Spinal cord (tissue), 10 donors: ENCODE data around the gene PDF. TPM values are rescaled to one million over a fixed set of nuclear protein-coding genes. Genes with fewer than 3 reads are reported as not detected.
"Not testable (repeated sequence)": the region's sequence is repeated elsewhere in the genome, so short reads cannot be mapped to it uniquely, and the experiment has no call there.

Experiments used
- DNase-seq, 6 donors: peaks; one replicate each; pipeline versions ENCODE4 v3.0.0 to v3.0.0-alpha.2; 2013 to 2015; ENCODE audit warnings: low spot score in 6 of 6, low read depth in 4 of 6
- H3K27ac ChIP-seq: one replicate; pipeline ENCODE4 v1.5.1; 2013; ENCODE audit warnings: low read depth, low read length, control low read depth
- H3K27me3 ChIP-seq: one replicate; pipeline ENCODE4 v1.6.1; 2013; ENCODE audit warnings: low read length; ENCODE audit not compliant: control insufficient read depth, insufficient read depth
- H3K36me3 ChIP-seq: one replicate; pipeline ENCODE4 v1.6.1; 2013; ENCODE audit warnings: low read length; ENCODE audit not compliant: control insufficient read depth, insufficient read depth
- H3K4me1 ChIP-seq: one replicate; pipeline ENCODE4 v1.6.1; 2013; ENCODE audit warnings: low read length; ENCODE audit not compliant: control insufficient read depth, insufficient read depth
- H3K4me3 ChIP-seq: one replicate; pipeline ENCODE4 v1.5.1; 2013; ENCODE audit warnings: low read depth, low read length, control low read depth
- H3K9me3 ChIP-seq: one replicate; pipeline ENCODE4 v1.6.1; 2013; ENCODE audit warnings: low read length; ENCODE audit not compliant: control insufficient read depth, insufficient read depth
- WGBS: methylation state at CpG from one replicate; pipeline ENCODE4 v1.1.5; 2013; ENCODE audit warnings: missing lambda C conversion rate; ENCODE audit not compliant: insufficient coverage; 5-methylcytosine and 5-hydroxymethylcytosine counted together
- polyA plus RNA-seq, 2 donors: library from polyadenylated mRNA; unstranded; fragments of 120-200 nt; gene quantifications; one replicate each; pipeline ENCODE4 v1.2.1, GENCODE V29; 2013; ENCODE audit not compliant: insufficient read length in 2 of 2
- total RNA-seq, 2 donors: library from RNA; depleted of rRNA in 1 of 2; stranded (reverse); fragments of 120-200 nt in 1 of 2; fragments of >200 nt in 1 of 2; gene quantifications; one replicate each; pipeline versions ENCODE4 v1.2.3 to v1.2.4, GENCODE V29; 2013 to 2014
- donor health status: healthy.

PDF gene
- total and polyA plus RNA-seq, 4 donors, result 4.1 to 9.4 (median 7.2) TPM

DNA sequence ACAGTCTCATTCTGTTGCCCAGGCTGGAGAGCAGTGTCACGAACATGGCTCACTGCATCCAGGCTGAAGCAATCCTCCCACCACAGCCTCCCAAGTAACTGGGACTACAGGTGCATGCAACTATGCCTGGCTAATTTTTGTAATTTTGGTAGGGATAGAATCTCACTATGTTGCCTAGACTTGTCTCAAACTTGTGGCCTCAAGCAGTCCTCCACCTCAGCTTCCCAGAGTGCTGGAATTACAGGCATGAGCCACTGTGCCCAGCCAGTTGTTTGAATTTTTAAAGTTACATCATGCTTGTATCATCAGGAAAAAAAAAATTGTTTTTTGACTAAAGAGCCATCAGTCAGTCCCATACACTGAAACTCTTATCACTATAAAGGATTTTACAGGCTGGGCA is 36.3 kb downstream of the PDF start:
- Histone ChIP-seq H3K4me1 (no peaks in the 10 kb centered on the region), H3K9me3 (no peaks in the 10 kb centered on the region), H3K27ac (no peak overlapping the region), H3K27me3 (no peaks in the 10 kb centered on the region), H3K36me3 (peaks cover 2% of the 10 kb centered on the region), H3K4me3 (no peak overlapping the region)
- WGBS, result no CpG with 5 or more reads among the region's 1 CpG
- DNase-seq, result no peak

DNA sequence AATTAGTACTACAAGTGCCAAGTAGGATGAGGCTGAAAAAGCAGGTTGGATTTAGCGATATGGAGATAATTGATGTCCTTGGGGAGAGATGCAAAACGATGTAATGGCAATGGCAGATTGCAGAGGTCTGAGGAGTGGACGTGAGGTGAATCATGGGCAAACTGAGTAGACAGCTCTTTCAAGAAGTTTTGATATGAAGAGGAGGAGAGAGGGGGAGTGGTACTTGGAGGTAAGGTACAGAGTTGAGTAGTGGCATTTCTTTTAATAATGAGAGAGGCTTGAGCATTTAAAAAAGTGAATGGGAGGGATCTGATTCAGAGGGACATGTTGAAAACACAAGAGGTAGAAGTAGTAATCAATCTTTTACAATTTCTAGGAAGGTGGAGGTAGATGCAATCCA is 37.0 kb downstream of the PDF start:
- WGBS, result 53% methylated on average over 3 of the region's 3 CpGs

GRCh38 chr16:69291657-69292056 is 38.7 kb downstream of the PDF start:
- H3K4me1 ChIP-seq, H3K27ac ChIP-seq, H3K4me3 ChIP-seq, DNase-seq, H3K36me3 ChIP-seq, H3K27me3 ChIP-seq, H3K9me3 ChIP-seq: not testable (repeated sequence)
- 96% methylated on average over 5 of the region's 9 CpGs for WGBS

More for the DNA sequence above, 37.0 kb downstream of the PDF start:
- Histone ChIP-seq H3K36me3 (no peaks in the 10 kb centered on the region), H3K4me1 (no peaks in the 10 kb centered on the region), H3K9me3 (no peaks in the 10 kb centered on the region), H3K27ac (no peak overlapping the region), H3K27me3 (no peaks in the 10 kb centered on the region), H3K4me3 (no peak overlapping the region)
- DNase-seq, result peak in 1 of 6 donors; percentile 5

- H3K36me3 ChIP-seq, result peaks cover 8% of the 10 kb centered on the region
- 89% methylated on average over 8 of the region's 13 CpGs for WGBS
- no peak overlapping the region for H3K4me3 ChIP-seq
- H3K27me3 ChIP-seq, result no peaks in the 10 kb centered on the region
- no peak overlapping the region for H3K27ac ChIP-seq
- no peaks in the 10 kb centered on the region for H3K4me1 ChIP-seq
- H3K9me3 ChIP-seq, result no peaks in the 10 kb centered on the region
- peak in 5 of 6 donors; percentile 55 to 94 (median 76) for DNase-seq
Measured at GRCh38 chr16:69286941-69287713, 43.3 kb downstream of the PDF start.

DNA sequence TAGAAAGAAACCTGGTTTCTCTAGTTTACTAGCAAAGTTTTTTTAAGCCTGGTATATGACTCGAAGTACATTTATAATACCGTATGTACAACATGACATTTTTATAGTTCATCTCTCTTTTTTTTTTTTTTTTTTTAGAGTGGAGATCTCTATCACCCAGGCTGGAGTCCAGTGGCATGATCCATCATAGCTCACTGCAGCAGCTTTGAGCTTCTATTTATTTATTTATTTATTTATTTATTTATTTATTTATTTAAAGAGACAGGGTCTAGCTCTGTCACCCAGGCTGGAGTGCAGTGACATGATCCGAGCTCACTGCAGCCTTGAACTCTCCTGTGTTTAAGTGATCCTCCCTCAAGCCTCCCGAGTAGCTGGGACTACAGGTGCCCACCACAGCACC is 45.1 kb downstream of the PDF start:
- no peak for DNase-seq
- Histone ChIP-seq H3K9me3 (no peaks in the 10 kb centered on the region), H3K27ac (no peak overlapping the region), H3K27me3 (no peaks in the 10 kb centered on the region), H3K4me3 (no peak overlapping the region), H3K4me1 (no peaks in the 10 kb centered on the region), H3K36me3 (peaks cover 8% of the 10 kb centered on the region)
- WGBS, result no CpG with 5 or more reads among the region's 4 CpGs

DNA sequence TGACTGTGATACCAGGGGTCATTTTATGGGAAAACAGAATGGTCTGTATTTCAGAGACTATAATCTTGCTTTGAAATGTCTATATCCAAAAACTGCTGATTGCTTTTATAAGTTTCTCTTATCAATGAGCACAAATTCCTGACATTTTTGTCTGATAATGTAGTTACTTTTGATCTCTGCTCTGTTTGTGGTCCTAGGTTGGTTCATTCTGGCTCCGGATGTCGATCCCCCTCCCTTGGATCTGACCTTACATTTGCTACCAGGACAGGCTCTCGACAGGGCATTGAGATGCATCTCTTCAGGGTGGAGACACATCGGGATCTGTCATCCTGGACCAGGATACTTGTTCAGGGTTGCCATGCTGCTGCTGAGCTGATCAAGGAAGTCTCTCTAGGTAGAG is 46.5 kb downstream of the PDF start:
- Histone ChIP-seq H3K27ac (no peak overlapping the region), H3K36me3 (peaks cover 8% of the 10 kb centered on the region), H3K4me3 (no peak overlapping the region), H3K4me1 (no peaks in the 10 kb centered on the region), H3K27me3 (no peaks in the 10 kb centered on the region), H3K9me3 (no peaks in the 10 kb centered on the region)
- WGBS, result 100% methylated on average over 2 of the region's 4 CpGs
- DNase-seq, result no peak

DNA sequence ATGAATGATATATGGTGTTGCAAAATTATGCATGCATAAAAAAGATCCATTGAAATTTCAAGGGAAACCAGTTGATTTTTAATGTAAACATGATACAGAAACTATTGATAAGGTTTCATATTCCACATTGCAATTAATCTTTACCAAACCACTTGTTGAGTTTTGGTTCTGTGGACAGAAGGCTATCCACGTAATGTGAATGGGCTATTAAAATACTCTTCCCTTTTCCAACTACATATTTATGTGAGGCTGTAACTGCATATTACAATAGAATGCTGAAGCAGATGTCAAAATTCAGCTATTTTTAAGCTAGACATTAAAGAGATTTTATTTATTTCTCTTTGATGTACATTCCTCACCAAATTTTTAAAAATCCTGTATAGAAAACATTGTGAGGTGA is 53.0 kb downstream of the PDF start:
- Histone ChIP-seq H3K27ac (no peak overlapping the region), H3K4me1 (no peaks in the 10 kb centered on the region), H3K27me3 (no peaks in the 10 kb centered on the region), H3K4me3 (no peak overlapping the region), H3K9me3 (no peaks in the 10 kb centered on the region), H3K36me3 (no peaks in the 10 kb centered on the region)
- WGBS, result no CpG with 5 or more reads among the region's 1 CpG
- DNase-seq, result no peak

Other genes with a start within 250 kb of the PDF start
- gene HAS3, start 224.9 kb downstream of the PDF start, total RNA-seq, result 1 to 10 TPM; 1.4 to 1.7 TPM
- gene HAS3, start 224.9 kb downstream of the PDF start, polyA plus RNA-seq, result 1 to 10 TPM; 5.8 to 6.6 TPM
- gene CHTF8, start 198.0 kb downstream of the PDF start, total RNA-seq, result 10 to 100 TPM; 44.2 to 46.8 TPM
- gene CHTF8, start 198.0 kb downstream of the PDF start, polyA plus RNA-seq, result 10 to 100 TPM; 71.3 to 75.7 TPM
- 10 to 100 TPM; 19.1 to 23.9 TPM for gene UTP4, start 197.9 kb downstream of the PDF start, total RNA-seq
- gene UTP4, start 197.9 kb downstream of the PDF start, polyA plus RNA-seq, result 10 to 100 TPM; 36.9 to 37.7 TPM
- gene SNTB2, start 143.4 kb downstream of the PDF start, total RNA-seq, result 10 to 100 TPM; 20.5 to 20.8 TPM
- gene SNTB2, start 143.4 kb downstream of the PDF start, polyA plus RNA-seq, result 10 to 100 TPM in 1 of 2 donors, 1 to 10 TPM in 1; 6.6 to 10.7 TPM
- gene VPS4A, start 19.2 kb downstream of the PDF start, total RNA-seq, result 10 to 100 TPM; 23.3 to 30.4 TPM
- gene VPS4A, start 19.2 kb downstream of the PDF start, polyA plus RNA-seq, result 10 to 100 TPM; 60.8 to 76.2 TPM
- gene COG8, start 9.0 kb upstream of the PDF start, total RNA-seq, result 10 to 100 TPM; 34.0 to 40.2 TPM
- gene COG8, start 9.0 kb upstream of the PDF start, polyA plus RNA-seq, result 10 to 100 TPM; 31.5 to 41.6 TPM
- 10 to 100 TPM; 15.5 to 16.6 TPM for gene NIP7, start 9.2 kb upstream of the PDF start, total RNA-seq
- gene NIP7, start 9.2 kb upstream of the PDF start, polyA plus RNA-seq, result 10 to 100 TPM; 16.6 to 19.1 TPM
- gene TMED6, start 21.2 kb upstream of the PDF start, total RNA-seq, result under 1 TPM in 1 of 2 donors, not detected in 1; 0.33 TPM
- gene TMED6, start 21.2 kb upstream of the PDF start, polyA plus RNA-seq, result 1 to 10 TPM; 2.3 to 2.4 TPM
- gene TERF2, start 55.4 kb upstream of the PDF start, total RNA-seq, result 10 to 100 TPM; 16.6 to 40.8 TPM
- gene TERF2, start 55.4 kb upstream of the PDF start, polyA plus RNA-seq, result 10 to 100 TPM; 54.5 to 56.8 TPM
- 10 to 100 TPM; 61.8 to 98.7 TPM for gene CYB5B, start 94.0 kb upstream of the PDF start, total RNA-seq
- gene CYB5B, start 94.0 kb upstream of the PDF start, polyA plus RNA-seq, result 100 to 1,000 TPM in 1 of 2 donors, 10 to 100 TPM in 1; 96.5 to 105 TPM
- gene NFAT5, start 235.4 kb upstream of the PDF start, total RNA-seq, result 10 to 100 TPM; 35.0 to 44.9 TPM
- gene NFAT5, start 235.4 kb upstream of the PDF start, polyA plus RNA-seq, result 10 to 100 TPM; 14.7 to 17.8 TPM